Osteoblast (primary cell): ENCODE measurements around the gene STAB1. TPM values are rescaled to one million over a fixed set of nuclear protein-coding genes. Genes with fewer than 3 reads are reported as not detected.

Experiments used
- DNase-seq: peaks from one replicate; pipeline ENCODE4 v3.0.0; 2011; ENCODE audit warnings: low spot score, mixed read lengths; ENCODE audit not compliant: insufficient read length; ENCODE audit errors: missing footprints
- H2AFZ ChIP-seq: 2 replicates; pipeline ENCODE4 v1.6.0; 2011; ENCODE audit warnings: mild to moderate bottlenecking, low read length
- H3K27ac ChIP-seq: 2 replicates; pipeline ENCODE4 v1.5.1; 2011; ENCODE audit warnings: mild to moderate bottlenecking, low read depth, low read length, moderate library complexity
- H3K27me3 ChIP-seq: 2 replicates; pipeline ENCODE4 v1.6.0; 2012; ENCODE audit warnings: mild to moderate bottlenecking, control low read depth, inconsistent platforms, low read length, moderate library complexity; ENCODE audit not compliant: insufficient read depth
- H3K36me3 ChIP-seq: 2 replicates; pipeline ENCODE4 v1.5.1; 2011; ENCODE audit warnings: mild to moderate bottlenecking, low read length, control low read depth, moderate library complexity; ENCODE audit not compliant: insufficient read depth
- H3K4me1 ChIP-seq: 2 replicates; pipeline ENCODE4 v1.5.1; 2011; ENCODE audit warnings: mild to moderate bottlenecking, low read length, control low read depth, moderate library complexity; ENCODE audit not compliant: insufficient read depth
- H3K4me2 ChIP-seq: 2 replicates; pipeline ENCODE4 v1.6.0; 2011; ENCODE audit warnings: mild to moderate bottlenecking, low read length; ENCODE audit not compliant: insufficient read depth
- H3K4me3 ChIP-seq: fragments of 200-600 bp; sonication (generic); 3 replicates; pipeline ENCODE4 v1.5.1; 2012; ENCODE audit warnings: mild to moderate bottlenecking, low read length, inconsistent platforms; ENCODE audit not compliant: insufficient read depth
- H3K79me2 ChIP-seq: 2 replicates; pipeline ENCODE4 v1.6.0; 2012; ENCODE audit warnings: mild to moderate bottlenecking, low read length, control low read depth, inconsistent platforms; ENCODE audit not compliant: insufficient read depth
- H3K9me3 ChIP-seq: 2 replicates; pipeline ENCODE4 v1.5.1; 2011; ENCODE audit warnings: low read depth, low read length, control low read depth
- H4K20me1 ChIP-seq: 2 replicates; pipeline ENCODE4 v1.6.0; 2012; ENCODE audit warnings: mild to moderate bottlenecking, low read length, control low read depth; ENCODE audit not compliant: insufficient read depth
- total RNA-seq: library from RNA; depleted of rRNA; stranded (reverse); fragments of >200 nt; gene quantifications from 2 replicates; pipeline ENCODE4 v1.2.3, GENCODE V29; 2012
- TF ChIP-seq, protein P1 (sequence below): IDR thresholded peaks from 2 replicates; pipeline ENCODE4 v1.5.1; 2011; ENCODE audit warnings: mild to moderate bottlenecking, low read depth, low read length, moderate library complexity; ENCODE audit errors: extremely low read depth

The STAB1 gene
- total RNA-seq, 1 donor = 1.1 TPM

DNA sequence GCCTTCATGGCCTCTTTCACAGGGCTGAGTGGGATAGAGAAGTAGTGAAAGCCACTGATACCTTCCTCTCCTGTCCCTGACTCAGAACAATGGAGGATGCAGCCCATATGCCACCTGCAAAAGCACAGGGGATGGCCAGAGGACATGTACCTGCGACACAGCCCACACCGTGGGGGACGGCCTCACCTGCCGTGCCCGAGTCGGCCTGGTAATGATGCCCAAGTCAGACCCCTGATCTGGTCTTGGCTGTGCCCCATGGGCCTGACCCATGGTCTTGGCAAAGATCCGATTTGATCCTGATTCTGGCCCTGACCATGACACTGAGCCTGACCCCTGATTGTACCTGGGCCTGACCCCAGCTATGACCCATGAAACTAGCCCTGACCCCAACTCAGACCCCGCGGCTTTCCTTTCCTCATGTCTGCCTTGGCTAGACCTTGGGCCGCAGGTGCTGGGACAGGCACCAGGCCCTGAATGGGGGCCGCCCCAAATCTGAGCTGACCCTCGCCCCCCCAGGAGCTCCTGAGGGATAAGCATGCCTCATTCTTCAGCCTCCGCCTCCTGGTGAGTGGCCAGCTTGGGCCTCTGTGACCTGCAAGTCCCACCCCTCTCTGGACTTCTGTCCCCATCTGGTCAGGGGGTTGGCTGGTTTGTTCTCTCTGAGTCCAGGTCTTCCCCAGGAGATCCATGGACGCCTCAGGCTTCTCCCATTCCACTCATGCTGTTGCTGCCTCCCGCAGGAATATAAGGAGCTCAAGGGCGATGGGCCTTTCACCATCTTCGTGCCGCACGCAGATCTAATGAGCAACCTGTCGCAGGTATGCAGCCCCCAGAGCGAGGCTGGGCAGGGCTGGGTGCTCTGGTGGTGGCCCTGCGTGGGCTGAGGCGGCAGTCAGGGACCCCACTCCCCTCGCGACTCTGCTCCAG lies 22.9 kb downstream of the STAB1 start:
- DNase-seq = peak; percentile 91
- H3K27ac ChIP-seq = no peak overlapping the region
- no peak overlapping the region for H2AFZ ChIP-seq
- no peaks in the 10 kb centered on the region for H3K4me1 ChIP-seq
- H3K4me3 ChIP-seq = no peak overlapping the region
- no peak overlapping the region for H3K4me2 ChIP-seq
- TF ChIP-seq, protein P1, sequence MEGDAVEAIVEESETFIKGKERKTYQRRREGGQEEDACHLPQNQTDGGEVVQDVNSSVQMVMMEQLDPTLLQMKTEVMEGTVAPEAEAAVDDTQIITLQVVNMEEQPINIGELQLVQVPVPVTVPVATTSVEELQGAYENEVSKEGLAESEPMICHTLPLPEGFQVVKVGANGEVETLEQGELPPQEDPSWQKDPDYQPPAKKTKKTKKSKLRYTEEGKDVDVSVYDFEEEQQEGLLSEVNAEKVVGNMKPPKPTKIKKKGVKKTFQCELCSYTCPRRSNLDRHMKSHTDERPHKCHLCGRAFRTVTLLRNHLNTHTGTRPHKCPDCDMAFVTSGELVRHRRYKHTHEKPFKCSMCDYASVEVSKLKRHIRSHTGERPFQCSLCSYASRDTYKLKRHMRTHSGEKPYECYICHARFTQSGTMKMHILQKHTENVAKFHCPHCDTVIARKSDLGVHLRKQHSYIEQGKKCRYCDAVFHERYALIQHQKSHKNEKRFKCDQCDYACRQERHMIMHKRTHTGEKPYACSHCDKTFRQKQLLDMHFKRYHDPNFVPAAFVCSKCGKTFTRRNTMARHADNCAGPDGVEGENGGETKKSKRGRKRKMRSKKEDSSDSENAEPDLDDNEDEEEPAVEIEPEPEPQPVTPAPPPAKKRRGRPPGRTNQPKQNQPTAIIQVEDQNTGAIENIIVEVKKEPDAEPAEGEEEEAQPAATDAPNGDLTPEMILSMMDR = no peak
- no peaks in the 10 kb centered on the region for H3K27me3 ChIP-seq
- no peaks in the 10 kb centered on the region for H4K20me1 ChIP-seq
- H3K9me3 ChIP-seq = no peaks in the 10 kb centered on the region
- H3K36me3 ChIP-seq = no peaks in the 10 kb centered on the region
- H3K79me2 ChIP-seq = no peaks in the 10 kb centered on the region

DNA sequence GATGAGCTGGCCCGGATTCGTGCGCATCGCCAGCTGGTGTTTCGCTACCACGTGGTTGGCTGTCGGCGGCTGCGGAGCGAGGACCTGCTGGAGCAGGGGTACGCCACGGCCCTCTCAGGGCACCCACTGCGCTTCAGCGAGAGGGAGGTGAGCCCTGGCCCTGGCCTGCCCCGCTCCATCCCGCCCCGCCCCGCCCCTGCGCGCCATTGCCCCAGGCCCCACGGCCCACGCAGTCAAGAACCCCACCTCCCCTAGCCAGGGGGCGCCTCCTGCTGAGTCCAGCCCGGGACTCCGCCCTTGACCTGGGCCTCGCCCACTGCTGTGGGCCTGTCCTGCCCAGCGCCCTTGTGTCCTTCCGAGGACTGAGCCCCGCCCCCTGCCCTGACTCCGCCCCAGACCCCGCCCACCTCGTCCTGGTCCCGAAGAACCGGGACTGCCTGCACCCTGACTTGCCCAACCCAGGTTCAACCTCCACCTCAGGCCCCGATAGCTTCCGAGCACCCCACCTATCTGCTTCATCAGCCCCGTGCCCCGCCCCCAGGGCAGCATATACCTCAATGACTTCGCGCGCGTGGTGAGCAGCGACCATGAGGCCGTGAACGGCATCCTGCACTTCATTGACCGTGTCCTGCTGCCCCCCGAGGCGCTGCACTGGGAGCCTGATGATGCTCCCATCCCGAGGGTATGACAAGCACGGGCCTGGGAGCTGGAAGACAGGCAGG lies 23.7 kb downstream of the STAB1 start:
- H3K4me1 ChIP-seq = no peaks in the 10 kb centered on the region
- no peaks in the 10 kb centered on the region for H3K9me3 ChIP-seq
- DNase-seq = peak; percentile 91
- no peaks in the 10 kb centered on the region for H4K20me1 ChIP-seq
- H3K27me3 ChIP-seq = no peaks in the 10 kb centered on the region
- H3K36me3 ChIP-seq = peaks cover 6% of the 10 kb centered on the region
- TF ChIP-seq, protein P1 = no peak
- peak overlapping the region; percentile 39 for H3K4me3 ChIP-seq
- H2AFZ ChIP-seq = no peak overlapping the region
- no peak overlapping the region for H3K4me2 ChIP-seq
- no peak overlapping the region for H3K27ac ChIP-seq
- no peaks in the 10 kb centered on the region for H3K79me2 ChIP-seq

- Histone ChIP-seq H3K27me3 (no peaks in the 10 kb centered on the region), H2AFZ (no peak overlapping the region), H3K27ac (no peak overlapping the region), H4K20me1 (no peaks in the 10 kb centered on the region), H3K4me2 (no peak overlapping the region), H3K79me2 (no peaks in the 10 kb centered on the region), H3K36me3 (peaks cover 13% of the 10 kb centered on the region), H3K9me3 (no peaks in the 10 kb centered on the region), H3K4me3 (no peak overlapping the region), H3K4me1 (no peaks in the 10 kb centered on the region)
- TF ChIP-seq, protein P1 = no peak
- peak; percentile 91 for DNase-seq
These were observed 24.5 kb downstream of the STAB1 start for GRCh38 chr3:52519445-52520140.
